CD4-positive, alpha-beta T cell treated with Interleukin-10 for 1 hour (primary cell): ENCODE measurements around the gene KCNMA1.
A peak's percentile ranks its signal among the peaks of the same experiment; 100 is the strongest.

Experiments used
- DNase-seq: peaks from one replicate; pipeline ENCODE4 v3.0.0-alpha.2; 2020

KCNMA1 gene

GRCh38 chr10:77252380-77253146, 385.0 kb downstream of the KCNMA1 start:
- no peak for DNase-seq

DNA sequence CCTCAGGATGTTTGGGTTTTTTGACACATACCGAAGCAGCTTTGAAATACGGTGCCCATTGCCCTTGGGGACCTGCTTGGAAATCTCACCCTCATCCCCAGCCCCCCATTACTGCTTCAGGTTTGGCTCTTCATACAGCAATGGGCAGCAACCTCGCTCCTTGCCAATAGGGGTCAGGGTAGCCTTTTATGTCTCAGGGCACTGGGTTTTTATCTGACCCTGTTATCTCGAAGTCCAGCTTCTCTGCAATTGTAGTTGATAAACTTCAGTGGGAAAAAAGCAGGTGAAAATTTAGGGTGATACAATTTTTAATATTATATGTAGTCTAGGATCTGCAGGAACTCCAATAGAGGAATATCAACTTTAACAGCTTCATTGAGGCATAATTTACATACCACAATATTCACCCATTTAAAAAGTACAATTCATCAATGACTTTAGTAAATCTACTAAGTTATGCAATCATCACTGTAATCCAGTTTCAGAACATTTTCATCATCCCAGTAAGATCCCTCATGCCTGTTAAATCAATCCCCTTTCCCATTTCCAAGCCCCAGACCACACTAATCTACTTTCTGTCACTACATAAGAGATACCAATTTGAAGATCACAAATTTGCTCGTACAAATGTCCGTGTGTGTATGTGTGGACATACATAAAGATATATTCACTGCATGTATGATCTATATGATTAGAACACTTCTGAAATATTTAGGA, 386.2 kb downstream of the KCNMA1 start:
- DNase-seq = peak; percentile 4

GRCh38 chr10:77249901-77250459, 387.6 kb downstream of the KCNMA1 start:
- no peak for DNase-seq

- no peak for DNase-seq
These were observed 389.4 kb downstream of the KCNMA1 start for GRCh38 chr10:77248104-77248790.

GRCh38 chr10:77247031-77247990, 390.3 kb downstream of the KCNMA1 start:
- no peak for DNase-seq

DNA sequence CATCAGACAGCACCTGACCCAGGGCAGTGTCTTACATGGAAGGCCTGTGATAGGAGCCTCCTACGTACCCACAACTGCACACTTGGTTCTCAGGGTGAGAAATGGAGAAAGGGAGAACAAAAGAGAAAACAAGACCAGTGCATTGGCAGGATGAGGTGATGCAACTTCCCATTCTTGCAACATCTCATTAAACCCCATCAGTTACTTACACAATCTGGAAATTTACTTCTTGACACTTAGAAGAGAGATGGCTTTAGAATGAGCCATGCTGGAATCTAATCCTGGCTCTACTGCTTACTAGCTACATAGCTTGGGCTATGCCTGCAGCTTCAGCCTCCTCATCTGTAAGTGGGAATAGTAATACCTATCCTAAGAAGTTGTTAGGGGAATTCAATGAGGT, 391.7 kb downstream of the KCNMA1 start:
- DNase-seq = no peak

DNA sequence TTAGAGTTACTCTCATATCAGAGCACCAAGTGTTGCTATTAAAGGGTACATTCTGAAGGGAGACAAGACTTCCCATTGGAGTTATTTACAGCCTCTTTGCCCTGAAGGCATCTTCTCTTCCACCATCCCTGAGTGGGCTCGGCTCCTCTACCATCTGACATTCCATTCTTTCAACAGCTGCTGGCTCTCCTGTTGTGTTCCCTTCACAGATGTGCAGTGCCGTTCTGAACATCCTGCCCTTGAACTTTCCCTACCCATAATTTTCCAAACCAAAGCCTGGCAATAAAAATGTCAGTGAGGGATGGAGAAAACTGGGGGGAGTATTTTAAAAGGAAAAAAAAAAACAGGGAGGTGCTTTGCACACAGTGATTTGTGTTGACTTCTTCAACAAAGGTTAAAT, 392.9 kb downstream of the KCNMA1 start:
- DNase-seq = no peak

- DNase-seq = no peak
These were observed 393.3 kb downstream of the KCNMA1 start for GRCh38 chr10:77244286-77244685.

DNA sequence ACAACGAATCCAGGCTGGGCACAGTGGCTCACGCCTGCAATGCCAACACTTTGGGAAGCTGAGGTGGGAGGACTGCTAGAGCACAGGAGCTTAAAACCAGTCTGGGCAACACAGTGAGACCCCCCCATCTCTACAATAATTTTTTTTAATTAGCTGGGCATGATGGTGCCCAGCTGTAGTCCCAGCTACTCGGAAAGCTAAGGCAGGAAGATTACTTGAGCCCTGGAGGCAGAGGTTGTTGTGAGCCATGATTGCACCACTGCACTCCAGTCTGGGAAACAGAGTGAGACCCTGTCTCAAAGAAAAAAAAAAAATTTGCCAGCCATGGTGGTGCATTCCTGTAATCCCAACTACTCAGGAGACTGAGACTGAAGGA, 396.3 kb downstream of the KCNMA1 start:
- no peak for DNase-seq

DNA sequence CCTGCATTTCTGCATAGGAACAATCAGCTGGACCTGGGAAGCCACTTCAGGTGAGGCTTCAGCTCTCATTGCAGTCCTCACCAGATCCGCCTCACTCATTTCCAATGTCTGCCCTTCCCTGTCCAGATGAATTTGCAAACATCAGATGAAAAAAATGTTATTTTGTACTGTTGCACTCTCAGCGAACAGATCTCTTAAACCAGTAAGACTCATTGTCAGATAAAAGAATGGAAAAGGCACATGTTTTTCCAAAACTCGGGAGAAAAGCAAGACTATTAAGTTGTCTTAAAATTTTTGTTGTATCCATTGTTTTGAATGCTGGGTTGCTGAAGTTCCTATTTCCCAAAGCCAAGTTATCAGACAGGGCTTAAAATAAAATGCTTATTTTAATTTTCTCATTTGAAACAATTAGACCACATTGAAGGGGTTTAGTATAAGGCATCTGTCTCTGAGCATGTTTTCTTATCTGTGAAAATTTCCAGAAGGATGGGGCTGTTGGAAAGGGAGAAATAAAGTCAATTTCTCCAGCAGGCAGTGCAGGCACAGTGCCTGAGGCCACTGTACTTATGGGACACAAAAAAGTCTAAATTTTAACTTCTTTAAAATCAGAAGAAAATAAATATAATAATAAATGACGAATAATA, 396.8 kb downstream of the KCNMA1 start:
- no peak for DNase-seq

- no peak for DNase-seq
These were observed 397.5 kb downstream of the KCNMA1 start for GRCh38 chr10:77240041-77240652.

DNA sequence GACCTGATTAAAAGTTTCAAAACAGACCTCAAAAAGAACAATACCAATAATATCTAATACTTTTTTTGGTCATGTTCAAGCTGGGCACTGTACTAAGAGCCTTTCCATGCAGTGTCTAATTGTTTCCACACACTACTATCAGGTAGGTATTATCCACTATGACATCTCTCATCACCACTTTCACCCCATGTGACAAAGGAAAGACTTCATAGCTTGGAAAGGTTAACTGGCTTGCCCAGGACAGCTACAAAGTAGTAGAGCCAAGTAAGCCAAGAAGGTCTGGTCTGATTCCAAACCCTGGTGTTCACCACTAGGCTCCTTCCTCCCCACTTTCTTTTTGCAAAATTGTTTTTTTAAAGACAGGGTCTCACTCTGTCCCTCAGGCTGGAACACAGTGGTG, 400.5 kb downstream of the KCNMA1 start:
- DNase-seq = no peak

GRCh38 chr10:77236700-77237099, 400.9 kb downstream of the KCNMA1 start:
- DNase-seq = no peak

GRCh38 chr10:77236029-77236428, 401.6 kb downstream of the KCNMA1 start:
- DNase-seq = no peak

DNA sequence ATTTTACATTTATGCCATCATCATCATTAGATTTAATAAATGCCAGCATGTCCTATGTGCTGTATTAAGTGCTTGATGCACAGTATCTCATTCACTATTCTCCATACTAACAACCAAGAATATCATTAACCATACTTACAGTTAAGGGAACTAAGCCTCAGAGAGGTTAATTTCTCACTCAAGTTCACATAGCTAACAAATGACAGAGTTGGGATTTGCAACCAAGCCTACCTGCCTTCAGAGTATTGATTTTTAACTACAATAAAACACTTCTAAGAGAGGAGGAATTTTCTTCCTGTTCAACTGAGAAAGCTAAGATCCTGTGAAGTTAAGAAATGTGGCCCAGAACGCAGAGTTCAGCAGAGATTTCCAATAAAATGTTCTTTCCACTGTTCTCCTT, 403.0 kb downstream of the KCNMA1 start:
- DNase-seq = no peak

DNA sequence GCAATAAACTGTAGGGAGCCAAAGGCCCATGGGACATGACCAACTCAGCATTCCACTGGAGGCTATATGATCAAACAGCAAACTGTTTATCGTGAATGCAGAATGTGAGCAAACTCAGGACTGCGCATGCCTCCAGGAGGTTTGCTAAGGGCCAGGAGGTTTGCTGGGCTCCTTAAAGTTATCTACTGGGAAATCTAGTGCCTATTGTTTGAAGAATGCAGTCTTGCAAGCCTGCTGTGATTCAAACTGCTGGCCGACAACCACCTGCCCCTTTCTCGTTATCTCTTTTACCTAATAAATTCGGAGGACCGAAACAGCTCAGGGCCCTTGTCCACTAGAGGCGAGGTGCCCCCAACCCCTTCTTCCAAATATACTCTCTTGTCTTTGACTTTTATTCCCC, 404.1 kb downstream of the KCNMA1 start:
- no peak for DNase-seq

GRCh38 chr10:77231884-77232610, 405.6 kb downstream of the KCNMA1 start:
- DNase-seq = no peak

DNA sequence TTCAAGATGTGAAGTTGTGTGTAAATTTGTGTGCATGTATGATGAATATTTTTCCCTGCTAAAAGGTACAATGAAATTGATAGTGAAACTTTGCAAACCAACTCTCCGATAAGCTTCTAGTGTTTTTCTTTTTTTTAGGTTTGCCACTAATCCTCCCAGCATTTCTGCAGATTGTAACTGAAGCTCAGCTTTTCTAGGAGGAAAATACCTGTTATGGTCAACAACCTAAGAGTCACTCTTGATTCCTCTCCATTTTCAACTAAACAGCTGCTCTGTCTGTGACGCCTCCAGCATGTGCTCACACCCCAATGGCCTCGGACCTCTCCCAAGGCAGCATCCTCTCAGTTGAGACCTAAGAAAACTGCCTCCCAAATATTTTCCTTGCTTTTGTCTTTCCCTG, 406.2 kb downstream of the KCNMA1 start:
- no peak for DNase-seq

DNA sequence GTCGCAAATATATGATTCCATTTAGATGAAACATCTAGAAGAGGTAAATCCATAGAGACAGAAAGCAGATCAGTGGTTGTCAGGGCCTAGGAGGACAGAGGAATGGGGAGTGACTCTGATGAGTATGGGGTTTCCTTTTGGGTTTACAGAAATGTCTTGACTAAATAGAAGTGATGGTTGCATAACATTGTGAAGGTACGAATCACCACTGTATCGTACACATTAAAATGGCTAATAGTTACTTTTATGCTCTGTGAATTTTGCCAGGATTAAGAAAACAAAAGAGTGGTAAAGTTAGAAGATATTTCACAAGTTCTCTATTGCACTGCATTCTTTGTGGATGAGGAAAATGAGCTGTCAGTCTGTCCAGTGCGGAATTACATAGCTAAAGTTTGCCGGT, 407.4 kb downstream of the KCNMA1 start:
- no peak for DNase-seq

DNA sequence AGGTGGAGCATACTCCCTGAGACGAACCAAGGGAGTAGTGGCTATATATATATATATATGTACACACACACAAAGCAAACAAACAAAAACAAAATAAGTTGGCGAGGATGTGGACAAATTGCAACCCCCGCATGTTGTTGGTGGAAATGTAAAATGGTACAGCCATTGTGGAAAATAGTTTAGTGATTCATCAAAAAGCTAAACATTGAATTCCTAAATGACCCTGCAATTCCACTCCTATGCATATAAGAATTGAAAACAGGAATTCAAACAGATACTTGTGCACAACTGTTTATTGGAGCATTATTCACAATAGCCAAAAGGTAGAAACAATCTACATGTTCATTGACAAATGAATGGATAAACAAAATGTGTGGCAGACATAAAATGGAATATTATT, 407.9 kb downstream of the KCNMA1 start:
- DNase-seq = no peak

DNA sequence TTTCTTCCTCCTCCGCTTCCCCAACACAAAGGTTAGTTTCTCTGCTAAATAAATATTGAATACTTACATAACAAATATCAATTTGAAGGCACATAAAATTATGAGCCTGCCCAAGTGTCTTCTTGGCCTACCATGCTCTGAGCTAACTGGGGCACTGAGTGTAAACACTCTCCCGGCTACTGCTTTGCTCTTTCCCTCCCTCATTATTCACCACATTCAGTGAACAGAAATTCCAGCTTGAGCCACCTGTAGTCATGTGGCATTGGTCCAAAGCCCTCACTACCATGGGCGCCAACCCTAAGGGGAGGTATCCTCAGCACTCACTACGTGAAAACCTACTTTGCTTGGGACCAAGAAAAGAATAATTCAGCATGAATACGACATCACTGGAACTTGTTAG, 409.0 kb downstream of the KCNMA1 start:
- DNase-seq = no peak
